BLaER1 treated with 17β-estradiol and CSF1 and Interleukin-3, amounts not matched to agents 10 nM and 100 nM (cell line): ENCODE results near the gene OR11H12.
"Not testable (repeated sequence)": the region's sequence is repeated elsewhere in the genome, so short reads cannot be mapped to it uniquely, and the experiment has no call there.

Source experiments
- H3K27ac ChIP-seq, 11 experiments: shearing (Covaris generic); formaldehyde crosslinking; 2 replicates each; pipeline ENCODE4 v1.8.1; 2022
- H3K27me3 ChIP-seq, 11 experiments: shearing (Covaris generic); formaldehyde crosslinking; 2 replicates each; pipeline ENCODE4 v1.8.1; 2022
- H3K36me3 ChIP-seq, 11 experiments: shearing (Covaris generic); formaldehyde crosslinking; 2 replicates each; pipeline ENCODE4 v1.8.1; 2022
- H3K4me1 ChIP-seq, 10 experiments: shearing (Covaris generic); formaldehyde crosslinking; 2 replicates each; pipeline ENCODE4 v1.8.1; 2022
- H3K4me2 ChIP-seq, 11 experiments: shearing (Covaris generic); formaldehyde crosslinking; 2 replicates each; pipeline ENCODE4 v1.8.1; 2022
- H3K4me3 ChIP-seq, 10 experiments: shearing (Covaris generic); formaldehyde crosslinking; 2 replicates each; pipeline ENCODE4 v1.8.1; 2022
- H3K9ac ChIP-seq, 11 experiments: shearing (Covaris generic); formaldehyde crosslinking; 2 replicates each; pipeline ENCODE4 v1.8.1; 2022
- H3K9me3 ChIP-seq, 11 experiments: shearing (Covaris generic); formaldehyde crosslinking; replicated peaks in 1 of 11; 2 replicates each; pipeline ENCODE4 v1.8.1; 2022
- H4K20me1 ChIP-seq, 11 experiments: shearing (Covaris generic); formaldehyde crosslinking; 2 replicates each; pipeline ENCODE4 v1.8.1; 2022

OR11H12 gene, protein sequence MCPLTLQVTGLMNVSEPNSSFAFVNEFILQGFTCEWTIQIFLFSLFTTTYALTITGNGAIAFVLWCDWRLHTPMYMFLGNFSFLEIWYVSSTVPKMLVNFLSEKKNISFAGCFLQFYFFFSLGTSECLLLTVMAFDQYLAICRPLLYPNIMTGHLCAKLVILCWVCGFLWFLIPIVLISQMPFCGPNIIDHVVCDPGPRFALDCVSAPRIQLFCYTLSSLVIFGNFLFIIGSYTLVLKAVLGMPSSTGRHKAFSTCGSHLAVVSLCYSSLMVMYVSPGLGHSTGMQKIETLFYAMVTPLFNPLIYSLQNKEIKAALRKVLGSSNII

DNA sequence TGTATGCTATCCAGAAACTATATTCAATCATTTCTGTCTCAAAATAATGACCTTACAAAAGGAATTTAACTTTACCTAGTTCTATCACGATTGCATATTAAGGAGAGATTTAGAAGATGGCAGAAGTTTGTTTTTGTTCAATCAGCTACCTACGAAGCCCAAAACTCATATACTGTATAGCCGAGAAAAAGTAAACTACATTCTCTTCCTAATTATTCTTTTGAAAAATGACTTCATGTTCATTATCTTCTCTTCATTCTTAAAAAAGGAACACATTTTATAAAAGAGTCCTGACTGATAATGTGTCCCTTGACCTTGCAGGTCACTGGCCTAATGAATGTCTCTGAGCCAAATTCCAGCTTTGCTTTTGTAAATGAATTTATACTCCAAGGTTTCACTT is at the start of gene OR11H12:
Gene OR11H12, plus strand, starts transcription at position 301 of the 400 bp plus-strand sequence. Its CDS starts 0 bp downstream, at position 301.
- not testable (repeated sequence) for H3K9ac ChIP-seq, H3K27me3 ChIP-seq, H3K4me3 ChIP-seq, H3K4me1 ChIP-seq, H3K4me2 ChIP-seq, H3K36me3 ChIP-seq, H3K9me3 ChIP-seq, H3K27ac ChIP-seq, H4K20me1 ChIP-seq

DNA sequence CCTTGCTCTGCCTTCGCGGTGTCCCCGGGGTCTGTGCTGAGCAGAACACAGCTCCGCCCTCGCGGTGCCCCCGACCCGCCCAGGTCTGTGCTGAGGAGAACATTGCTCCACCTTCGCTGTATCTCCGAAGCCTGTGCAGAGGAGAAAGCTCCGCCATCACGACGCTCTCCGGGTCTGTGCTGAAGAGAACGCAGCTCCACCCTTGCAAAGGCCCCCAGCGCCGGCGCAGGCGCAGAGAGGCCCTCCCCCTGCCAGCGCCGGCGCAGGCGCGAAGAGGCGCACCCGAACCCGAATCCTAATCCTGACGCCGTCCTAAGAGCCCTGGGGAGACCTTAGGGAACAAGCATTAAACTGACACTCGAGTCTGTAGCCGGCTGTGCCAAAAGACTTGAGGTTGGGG is 18.0 kb upstream of the OR11H12 start:
- H3K27ac ChIP-seq, H3K27me3 ChIP-seq, H3K9me3 ChIP-seq, H3K9ac ChIP-seq, H4K20me1 ChIP-seq, H3K4me2 ChIP-seq, H3K4me1 ChIP-seq, H3K4me3 ChIP-seq, H3K36me3 ChIP-seq: not testable (repeated sequence)

DNA sequence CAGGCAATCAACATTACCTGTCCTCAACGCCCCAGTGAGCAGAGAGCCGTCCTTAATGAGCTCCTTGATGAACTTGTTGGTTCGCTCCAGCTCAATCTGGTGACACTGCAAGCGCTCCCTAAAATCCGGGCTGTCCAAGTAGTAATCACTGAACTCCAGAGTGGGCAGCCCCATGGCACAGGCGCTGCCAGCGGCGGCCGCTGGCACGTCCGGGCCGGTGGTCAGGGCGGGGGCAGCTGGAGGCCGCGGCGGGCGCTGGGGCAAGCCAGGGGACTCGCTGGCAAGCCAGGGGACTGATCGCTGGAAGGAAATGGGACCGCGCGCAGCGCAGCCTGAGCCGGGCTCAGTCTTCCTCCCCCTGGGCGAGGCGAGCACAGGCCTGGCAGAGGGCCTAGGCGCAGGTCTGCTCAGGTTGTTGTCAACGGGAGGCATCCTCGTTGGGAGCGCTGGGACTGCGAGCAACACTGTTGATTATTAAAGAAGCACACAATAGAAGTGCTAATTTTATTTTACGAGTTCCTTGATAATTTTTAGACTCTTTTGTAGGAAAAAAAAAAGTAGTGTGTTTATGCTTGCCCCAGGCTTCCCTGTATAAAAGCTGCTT is 25.8 kb downstream of the OR11H12 start:
- not testable (repeated sequence) for H3K4me3 ChIP-seq

DNA sequence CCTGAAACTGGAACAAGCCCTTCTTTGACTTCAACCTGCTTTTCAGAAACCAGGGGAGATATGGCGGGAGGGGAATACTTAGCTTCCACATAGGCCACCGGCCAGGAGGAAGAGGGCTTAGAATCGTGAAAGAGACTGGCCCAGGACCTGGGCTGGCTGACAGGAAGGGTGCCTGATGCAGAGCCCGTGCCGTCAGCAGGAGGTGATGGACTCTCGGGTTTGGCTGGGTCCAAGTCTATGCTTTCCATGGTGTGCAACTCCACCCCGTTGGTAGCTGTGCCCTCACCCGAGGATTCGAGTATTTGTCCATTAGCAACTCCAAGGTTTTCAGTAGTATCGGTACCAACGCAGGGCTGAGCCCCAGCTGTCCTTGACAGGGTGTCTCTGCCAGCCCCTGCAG is 35.1 kb downstream of the OR11H12 start:
- H3K4me2 ChIP-seq, H3K9me3 ChIP-seq, H3K4me3 ChIP-seq, H3K27ac ChIP-seq, H3K27me3 ChIP-seq, H3K4me1 ChIP-seq, H3K9ac ChIP-seq, H3K36me3 ChIP-seq, H4K20me1 ChIP-seq: not testable (repeated sequence)

More for the DNA sequence above, 25.8 kb downstream of the OR11H12 start:
- not testable (repeated sequence) for H3K27ac ChIP-seq, H3K9ac ChIP-seq, H4K20me1 ChIP-seq, H3K4me2 ChIP-seq, H3K27me3 ChIP-seq, H3K9me3 ChIP-seq, H3K36me3 ChIP-seq, H3K4me1 ChIP-seq

DNA sequence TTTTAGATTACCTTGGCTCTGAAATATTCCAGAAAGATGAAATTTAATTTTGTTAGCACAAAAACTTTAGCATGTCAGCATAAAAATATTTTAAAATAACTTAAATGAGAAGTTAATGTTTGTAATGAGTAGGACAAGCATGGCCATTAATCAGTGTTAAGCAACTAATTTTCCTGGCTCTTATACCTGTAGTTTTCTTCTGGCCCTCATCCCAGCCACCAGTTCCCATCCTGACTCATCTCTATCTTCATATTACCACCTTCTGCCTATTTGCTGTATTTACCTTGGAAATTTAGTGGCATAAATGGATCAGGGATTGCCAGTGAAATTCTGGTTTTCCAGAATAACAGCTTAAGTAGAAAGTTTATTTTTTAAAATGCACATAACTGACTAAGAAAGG is 37.1 kb downstream of the OR11H12 start:
- H4K20me1 ChIP-seq, H3K27me3 ChIP-seq, H3K36me3 ChIP-seq, H3K4me3 ChIP-seq, H3K4me2 ChIP-seq, H3K9ac ChIP-seq, H3K9me3 ChIP-seq, H3K4me1 ChIP-seq, H3K27ac ChIP-seq: not testable (repeated sequence)

DNA sequence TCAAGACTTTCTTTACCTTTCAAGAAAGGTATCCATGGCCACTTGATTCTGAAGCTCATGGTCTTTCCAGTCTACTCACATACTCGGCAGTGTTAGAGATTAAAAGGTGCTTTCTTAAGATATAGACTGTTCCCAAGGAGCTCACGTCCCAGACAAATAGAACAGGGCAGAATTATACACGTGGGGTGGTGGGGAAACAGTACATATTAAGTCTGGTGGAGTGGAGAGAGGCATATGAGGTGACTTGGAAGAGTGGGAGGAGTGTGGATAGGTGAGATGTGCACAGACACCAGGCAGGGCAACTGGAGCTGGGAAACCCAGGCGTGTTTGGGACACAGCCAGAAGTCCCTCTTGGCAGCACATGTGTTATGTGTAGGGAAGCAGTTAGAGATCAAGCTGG is 37.9 kb downstream of the OR11H12 start:
- not testable (repeated sequence) for H3K36me3 ChIP-seq, H3K4me1 ChIP-seq, H3K27ac ChIP-seq, H4K20me1 ChIP-seq, H3K9ac ChIP-seq, H3K27me3 ChIP-seq, H3K9me3 ChIP-seq, H3K4me3 ChIP-seq, H3K4me2 ChIP-seq

DNA sequence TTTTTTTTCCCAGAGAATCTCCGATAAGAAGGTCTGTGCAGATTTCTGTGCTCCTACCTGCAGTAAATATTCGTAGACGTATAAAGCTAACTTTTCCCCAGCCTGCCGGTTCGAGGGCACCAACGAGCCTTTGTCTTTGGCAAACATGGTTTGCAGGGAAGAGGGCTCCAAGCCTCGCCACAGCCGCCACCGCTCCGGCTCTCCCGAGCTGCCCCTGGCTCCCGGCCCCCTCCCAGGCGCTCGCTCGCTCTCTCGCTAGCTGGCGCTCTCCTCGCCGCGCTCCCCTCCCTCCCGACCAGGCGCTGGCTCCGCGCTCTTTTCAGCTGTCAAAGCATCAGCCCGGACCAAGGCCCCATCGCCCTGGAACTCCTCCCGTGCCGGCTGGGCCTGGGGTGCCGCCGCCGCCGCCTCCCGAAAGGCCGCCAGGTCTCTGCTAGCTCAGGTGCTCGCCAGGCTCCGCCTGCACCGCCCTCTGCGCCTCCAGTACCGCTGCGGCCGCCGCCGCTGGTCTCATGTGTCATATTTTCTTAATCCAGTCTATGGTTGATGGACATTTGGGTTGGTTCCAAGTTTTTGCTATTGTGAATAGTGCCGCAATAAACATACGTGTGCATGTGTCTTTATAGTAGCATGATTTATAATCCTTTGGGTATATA is 45.3 kb downstream of the OR11H12 start:
- not testable (repeated sequence) for H3K4me3 ChIP-seq, H3K9me3 ChIP-seq, H3K27me3 ChIP-seq, H3K9ac ChIP-seq, H3K36me3 ChIP-seq, H4K20me1 ChIP-seq, H3K27ac ChIP-seq, H3K4me2 ChIP-seq, H3K4me1 ChIP-seq
